ENCODE data around the gene MYRF. TPM values are rescaled to one million over a fixed set of nuclear protein-coding genes. Genes with fewer than 3 reads are reported as not detected.

MYRF gene
- total RNA-seq = 2.6 and 2.8 TPM in 2 replicates

DNA sequence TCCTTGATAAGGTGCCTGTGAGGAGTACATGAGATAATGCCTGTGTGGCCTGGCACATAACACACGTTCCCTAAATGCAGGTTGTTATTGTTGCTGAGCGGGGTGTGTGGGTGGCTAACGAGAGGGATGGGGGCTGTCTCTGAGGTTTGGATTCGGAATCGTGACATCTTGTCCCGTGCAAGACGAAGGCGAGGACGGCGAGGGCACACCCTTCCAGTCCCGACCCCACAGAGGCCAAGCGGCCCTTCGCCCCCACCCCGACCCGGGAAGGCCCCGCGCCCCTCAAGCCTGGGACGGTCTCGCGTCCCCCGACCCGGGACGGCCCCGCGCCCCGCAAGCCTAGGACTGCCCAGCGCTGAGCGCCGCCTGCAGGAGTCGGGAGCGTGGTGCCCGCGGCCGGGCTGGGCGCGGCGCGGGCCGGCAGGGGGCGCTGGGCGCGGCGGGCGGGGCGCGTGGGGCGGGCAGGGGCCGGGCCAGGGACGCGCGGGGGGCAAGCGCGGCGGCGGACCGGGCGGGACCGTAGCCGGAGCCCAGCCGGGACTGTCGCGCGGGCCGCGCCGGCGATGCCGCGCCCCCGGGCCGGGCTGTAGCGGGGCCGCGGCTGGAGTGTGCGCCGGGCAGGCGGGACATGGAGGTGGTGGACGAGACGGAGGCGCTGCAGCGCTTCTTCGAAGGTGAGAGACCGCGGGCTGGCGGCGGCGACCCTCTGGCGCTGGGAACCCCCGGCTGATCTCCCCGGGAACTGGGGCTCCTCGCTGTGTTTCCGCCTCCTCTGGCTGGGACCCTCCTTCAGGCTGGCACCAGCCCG lies at the start of gene MYRF:
Gene MYRF (plus strand): TSS at position 520 of the 808 bp plus-strand sequence. CDS start 109 bp downstream, at position 629.

DNA sequence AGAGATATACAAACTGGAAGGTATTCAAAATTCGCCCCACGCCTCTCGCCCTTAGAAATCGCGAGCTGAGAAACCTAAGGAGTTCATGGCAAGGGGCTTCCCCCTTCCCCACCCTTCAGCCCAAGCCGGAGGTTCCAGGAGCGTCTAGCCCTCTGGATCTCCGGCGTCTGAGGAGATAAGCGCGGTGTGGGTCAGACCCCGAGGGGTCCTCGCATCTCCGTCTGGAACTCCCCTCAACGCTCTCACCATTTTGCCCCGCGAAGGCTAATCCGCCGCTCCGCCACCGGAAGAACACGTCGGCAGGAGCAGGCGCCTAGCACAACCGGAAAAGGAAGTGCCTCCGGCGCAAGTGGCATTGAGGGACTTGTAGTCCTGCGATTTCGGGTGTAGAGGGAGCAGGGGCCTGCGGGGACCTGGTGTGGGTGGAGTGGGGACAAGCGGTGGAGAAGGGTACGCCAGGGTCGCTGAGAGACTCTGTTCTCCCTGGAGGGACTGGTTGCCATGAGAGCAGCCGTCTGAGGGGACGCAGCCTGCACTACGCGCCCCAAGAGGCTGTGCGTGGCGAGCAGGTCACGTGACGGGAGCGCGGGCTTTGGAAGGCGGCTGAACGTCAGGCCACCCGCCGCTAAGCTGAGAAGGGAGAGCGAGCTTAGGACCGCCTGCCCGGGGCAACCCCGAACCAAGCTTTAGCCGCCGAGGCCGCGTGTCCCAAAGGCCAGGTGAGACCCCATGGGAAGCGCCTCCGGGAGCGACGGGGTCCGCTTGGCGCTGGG lies 40.1 kb downstream of the MYRF start, which contains the start of the genes FEN1 and TMEM258:
Gene FEN1 (plus strand): TSS at position 602 of the 773 bp plus-strand sequence. CDS start 2,451 bp downstream, outside the sequence.
Gene TMEM258 (minus strand): TSS at position 290 of the 773 bp plus-strand sequence. CDS start 41 bp downstream, at position 249.

DNA sequence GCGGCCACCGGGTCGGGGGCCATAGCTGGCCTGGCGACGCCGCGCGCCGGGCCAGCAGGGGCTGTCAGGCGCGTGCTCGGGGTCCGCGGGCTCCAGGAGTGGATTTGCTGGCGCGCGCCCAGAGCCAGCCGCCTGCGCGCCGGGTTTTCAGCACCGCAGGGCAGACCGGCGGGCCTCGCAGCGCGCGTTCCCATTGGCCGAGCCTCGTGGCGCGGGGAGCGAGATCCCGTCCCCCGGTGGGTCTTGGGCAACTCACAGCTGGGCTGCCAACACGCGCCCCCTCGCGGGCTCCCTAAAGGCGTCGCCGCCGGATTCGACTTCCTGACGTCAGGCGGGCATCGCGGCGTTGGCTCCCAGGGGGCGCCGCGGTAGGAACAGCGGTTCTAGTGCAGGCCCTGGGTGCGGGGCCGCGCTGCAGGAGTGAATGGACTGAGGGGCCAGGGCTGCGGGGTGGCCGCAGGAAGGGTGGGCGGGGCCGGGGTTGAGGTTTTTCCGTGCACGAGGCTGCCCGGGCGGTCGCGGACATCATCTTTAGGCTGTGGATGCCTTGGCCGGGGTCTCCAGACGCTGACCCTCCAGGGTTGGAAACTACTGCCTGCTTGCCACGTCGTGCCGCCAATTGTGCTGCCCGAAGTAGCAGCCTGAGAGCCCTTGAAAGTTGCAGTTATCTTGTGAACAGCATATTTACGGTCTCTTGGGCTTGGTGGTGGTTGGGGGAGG lies 64.5 kb downstream of the MYRF start, which contains the start of gene FADS1:
Gene FADS1 (minus strand): TSS at position 268 of the 720 bp plus-strand sequence. CDS start 74 bp downstream, at position 194.

DNA sequence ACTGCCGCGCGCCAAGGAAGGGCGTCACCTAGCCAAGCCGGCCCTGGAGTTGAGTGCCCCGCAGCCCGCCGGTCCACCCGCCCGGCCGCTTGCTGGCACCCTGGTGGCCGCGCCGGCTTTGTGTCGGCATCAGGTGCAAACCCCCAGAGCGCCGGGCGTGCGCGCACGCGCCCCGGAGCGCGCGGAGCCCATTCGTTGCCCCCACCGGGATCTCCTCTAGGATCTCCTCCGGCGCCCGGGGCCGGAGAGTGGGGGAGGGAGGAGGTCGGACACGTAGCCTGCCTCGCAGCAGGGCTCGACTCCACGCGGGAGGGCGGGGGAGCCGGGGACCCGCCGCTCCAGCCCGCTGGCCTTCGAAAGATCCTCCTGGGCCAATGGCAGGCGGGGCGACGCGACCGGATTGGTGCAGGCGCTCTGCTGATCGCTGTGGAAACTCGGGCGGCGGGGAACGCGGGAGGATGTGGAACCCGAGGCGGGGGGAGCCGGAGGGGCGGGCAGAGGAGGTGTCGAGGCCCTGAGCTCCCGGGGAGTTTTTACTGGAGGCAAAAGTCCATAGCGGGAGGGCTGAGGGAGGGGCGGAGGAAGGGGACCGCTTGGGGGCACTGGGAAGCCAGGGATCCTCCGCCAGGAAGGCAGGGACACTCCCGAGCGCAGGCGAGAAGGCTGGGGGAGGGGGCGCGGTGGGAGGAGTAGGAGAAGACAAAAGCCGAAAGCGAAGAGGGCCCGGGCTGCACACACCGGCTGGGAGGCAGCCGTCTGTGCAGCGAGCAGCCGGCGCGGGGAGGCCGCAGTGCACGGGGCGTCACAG lies 75.3 kb downstream of the MYRF start, which contains the start of gene FADS2:
Gene FADS2 (plus strand): TSS at position 730 of the 808 bp plus-strand sequence. CDS start 91 bp downstream, outside the sequence.

Other genes with a start within 250 kb of the MYRF start
- not detected in 2 replicates for gene LRRC10B, start 243.9 kb upstream of the MYRF start, total RNA-seq
- 1.6 and 1.7 TPM in 2 replicates for gene SYT7, start 171.6 kb upstream of the MYRF start, total RNA-seq
- 3.9 and 5.5 TPM in 2 replicates for gene DAGLA, start 72.2 kb upstream of the MYRF start, total RNA-seq
- gene TMEM258, start 40.0 kb downstream of the MYRF start, total RNA-seq = 86.8 and 101 TPM in 2 replicates
- gene FEN1, start 40.3 kb downstream of the MYRF start, total RNA-seq = 24.8 and 30.8 TPM in 2 replicates
- 201 and 205 TPM in 2 replicates for gene FADS1, start 64.4 kb downstream of the MYRF start, total RNA-seq
- gene FADS2, start 75.7 kb downstream of the MYRF start, total RNA-seq = 975 and 1,052 TPM in 2 replicates
- gene FADS3, start 138.9 kb downstream of the MYRF start, total RNA-seq = 65.9 and 88.8 TPM in 2 replicates
- 0.29 and 2.3 TPM in 2 replicates for gene RAB3IL1, start 164.9 kb downstream of the MYRF start, total RNA-seq
- gene BEST1, start 197.7 kb downstream of the MYRF start, total RNA-seq = 2.3 and 2.6 TPM in 2 replicates
- 308 and 402 TPM in 2 replicates for gene FTH1, start 215.0 kb downstream of the MYRF start, total RNA-seq